ENCODE measurements around the gene ADGRG1. TPM values are rescaled to one million over a fixed set of nuclear protein-coding genes. Genes with fewer than 3 reads are reported as not detected.

Gene ADGRG1
- total RNA-seq, 1 donor from 2014 or later: 97.7 TPM

GRCh38 chr16:57644383-57645014 lies 16.1 kb downstream of the ADGRG1 start:
- no peaks in the 10 kb centered on the region for H3K36me3 ChIP-seq
- intact Hi-C loops (cut with DNase I): loop anchor here (5.0 kb wide), 1 partner anchor 52 kb away; no protein-coding TSS in a partner anchor
- H3K4me1 ChIP-seq: peaks cover 48% of the 10 kb centered on the region
- H3K27me3 ChIP-seq: no peaks in the 10 kb centered on the region
- no peak for DNase-seq (ENCODE audit: extremely low spot score in 2 of 2)
- H3K27ac ChIP-seq: no peak overlapping the region
- H3K4me3 ChIP-seq: no peak overlapping the region
- H3K9me3 ChIP-seq: no peaks in the 10 kb centered on the region
- TF ChIP-seq POLR2AphosphoS5 (IDR thresholded peaks at IDR 0.05; ENCODE audit: insufficient read depth in 1 of 2, low read depth in 1 of 2): no peak
- TF ChIP-seq POLR2A (IDR thresholded peaks at IDR 0.05): no peak
- TF ChIP-seq, protein P1, sequence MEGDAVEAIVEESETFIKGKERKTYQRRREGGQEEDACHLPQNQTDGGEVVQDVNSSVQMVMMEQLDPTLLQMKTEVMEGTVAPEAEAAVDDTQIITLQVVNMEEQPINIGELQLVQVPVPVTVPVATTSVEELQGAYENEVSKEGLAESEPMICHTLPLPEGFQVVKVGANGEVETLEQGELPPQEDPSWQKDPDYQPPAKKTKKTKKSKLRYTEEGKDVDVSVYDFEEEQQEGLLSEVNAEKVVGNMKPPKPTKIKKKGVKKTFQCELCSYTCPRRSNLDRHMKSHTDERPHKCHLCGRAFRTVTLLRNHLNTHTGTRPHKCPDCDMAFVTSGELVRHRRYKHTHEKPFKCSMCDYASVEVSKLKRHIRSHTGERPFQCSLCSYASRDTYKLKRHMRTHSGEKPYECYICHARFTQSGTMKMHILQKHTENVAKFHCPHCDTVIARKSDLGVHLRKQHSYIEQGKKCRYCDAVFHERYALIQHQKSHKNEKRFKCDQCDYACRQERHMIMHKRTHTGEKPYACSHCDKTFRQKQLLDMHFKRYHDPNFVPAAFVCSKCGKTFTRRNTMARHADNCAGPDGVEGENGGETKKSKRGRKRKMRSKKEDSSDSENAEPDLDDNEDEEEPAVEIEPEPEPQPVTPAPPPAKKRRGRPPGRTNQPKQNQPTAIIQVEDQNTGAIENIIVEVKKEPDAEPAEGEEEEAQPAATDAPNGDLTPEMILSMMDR (IDR thresholded peaks at IDR 0.05): no peak

DNA sequence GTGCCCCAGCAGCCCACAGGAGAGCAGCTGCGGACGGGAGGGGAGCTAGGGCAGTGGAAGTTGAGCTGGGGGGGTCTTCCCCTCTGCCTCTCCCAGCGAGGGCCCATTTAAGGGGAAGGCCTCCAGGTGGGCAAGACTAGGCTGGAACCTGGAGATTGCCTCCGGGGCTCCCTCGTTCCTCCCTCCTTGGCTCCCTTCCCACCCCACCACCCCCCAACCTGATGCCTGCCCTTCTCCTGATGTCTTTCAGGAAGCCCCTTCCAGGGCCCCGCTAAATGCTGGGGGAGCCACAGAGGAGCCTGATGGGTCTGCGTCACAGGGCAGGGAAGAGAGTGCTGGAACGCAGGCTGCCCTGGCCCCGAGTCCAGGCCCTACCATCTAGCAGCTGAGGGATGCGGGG lies 16.7 kb downstream of the ADGRG1 start:
- Histone ChIP-seq H3K9me3 (no peaks in the 10 kb centered on the region), H3K4me3 (no peak overlapping the region), H3K27me3 (no peaks in the 10 kb centered on the region), H3K27ac (peak overlapping the region; percentile 60), H3K4me1 (peaks cover 48% of the 10 kb centered on the region), H3K36me3 (no peaks in the 10 kb centered on the region)
- DNase-seq (ENCODE audit: extremely low spot score in 2 of 2): no peak
- intact Hi-C loops (cut with DNase I): loop anchor here (5.0 kb wide), 1 partner anchor 53 kb away; no protein-coding TSS in a partner anchor
- TF ChIP-seq, protein P1 (IDR thresholded peaks at IDR 0.05): no peak
- TF ChIP-seq POLR2AphosphoS5 (IDR thresholded peaks at IDR 0.05; ENCODE audit: insufficient read depth in 1 of 2, low read depth in 1 of 2) (no peak), POLR2A (IDR thresholded peaks at IDR 0.05) (no peak)

DNA sequence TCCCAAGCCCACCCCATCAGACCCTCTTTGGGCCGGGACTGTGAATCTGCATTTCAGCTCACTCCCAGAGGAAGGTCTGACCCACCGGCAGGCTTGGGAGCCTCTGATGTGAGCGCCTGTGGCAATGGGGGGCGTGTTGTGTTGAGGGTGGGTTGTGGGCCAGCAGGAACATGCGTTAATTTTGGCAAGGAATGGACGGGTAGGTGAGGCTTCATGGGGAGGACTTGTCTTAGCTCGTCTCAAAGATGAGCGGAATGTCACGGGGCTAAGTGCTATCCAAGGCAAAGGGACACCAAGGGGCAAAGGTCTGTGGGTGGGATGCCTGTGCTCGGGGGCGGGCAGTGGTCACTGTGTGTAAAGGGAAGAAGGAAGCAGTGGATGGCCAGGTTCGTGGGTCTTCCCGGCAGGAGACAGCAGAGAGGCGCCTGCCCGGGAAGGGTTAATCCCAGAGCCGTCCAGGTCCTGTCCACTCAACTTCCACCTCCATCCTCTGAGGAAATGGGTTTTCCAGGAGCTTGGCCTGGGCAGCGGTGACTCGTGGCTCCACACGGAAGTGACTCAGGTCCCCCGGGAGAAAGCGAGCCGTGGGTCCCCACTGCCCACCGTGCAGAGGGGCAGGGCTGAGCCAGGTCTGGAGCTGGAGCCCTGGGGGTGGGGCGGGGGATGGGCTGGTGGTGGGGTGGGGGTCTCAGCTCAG lies 17.4 kb downstream of the ADGRG1 start:
- Histone ChIP-seq H3K9me3 (no peaks in the 10 kb centered on the region), H3K27me3 (no peaks in the 10 kb centered on the region), H3K36me3 (no peaks in the 10 kb centered on the region), H3K4me3 (no peak overlapping the region), H3K4me1 (peaks cover 48% of the 10 kb centered on the region), H3K27ac (peak overlapping the region; percentile 60)
- DNase-seq (ENCODE audit: extremely low spot score in 2 of 2): no peak
- no peak for TF ChIP-seq POLR2AphosphoS5 (IDR thresholded peaks at IDR 0.05; ENCODE audit: insufficient read depth in 1 of 2, low read depth in 1 of 2)
- TF ChIP-seq POLR2A (IDR thresholded peaks at IDR 0.05): no peak
- TF ChIP-seq, protein P1 (IDR thresholded peaks at IDR 0.05): no peak
- intact Hi-C loops (cut with DNase I): loop anchor here (5.0 kb wide), 1 partner anchor 54 kb away; no protein-coding TSS in a partner anchor

DNA sequence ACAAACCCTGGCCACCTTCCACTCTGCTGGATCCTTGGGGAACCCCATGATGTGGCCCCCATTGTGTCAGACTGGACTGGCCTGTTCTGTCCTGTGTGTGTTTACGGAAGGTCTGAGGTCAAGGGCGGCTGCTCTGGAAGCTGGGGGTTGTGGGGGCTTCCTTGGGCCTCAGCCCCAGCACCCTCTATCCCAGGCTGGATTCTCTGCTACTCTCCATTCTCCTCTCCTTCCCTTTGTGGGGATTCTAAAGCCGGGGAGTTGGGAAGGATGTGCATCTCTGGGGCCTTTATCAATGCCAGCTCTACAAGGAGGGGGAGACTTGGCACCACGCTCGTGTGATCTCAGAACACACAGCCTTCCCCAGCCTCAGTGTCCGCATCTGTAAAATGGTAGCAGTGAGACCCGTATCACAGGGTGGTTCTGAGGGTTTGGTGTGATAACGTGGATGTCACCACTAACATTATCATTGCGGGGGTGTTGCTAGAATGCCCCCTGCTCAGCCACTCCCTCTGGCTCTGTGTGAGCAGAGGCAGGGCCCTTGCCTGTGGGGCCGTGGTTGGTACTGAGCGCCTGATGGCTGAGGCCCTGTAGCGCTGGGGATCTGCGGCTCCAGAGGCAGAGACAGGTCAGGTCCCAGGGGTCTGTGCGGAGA lies 18.1 kb downstream of the ADGRG1 start:
- Histone ChIP-seq H3K27me3 (no peaks in the 10 kb centered on the region), H3K27ac (peak overlapping the region; percentile 60), H3K36me3 (peaks cover 0 to 7% of the 10 kb centered on the region in 2 donors), H3K4me3 (no peak overlapping the region), H3K4me1 (peaks cover 48% of the 10 kb centered on the region), H3K9me3 (no peaks in the 10 kb centered on the region)
- no peak for DNase-seq (ENCODE audit: extremely low spot score in 2 of 2)
- TF ChIP-seq, protein P1 (IDR thresholded peaks at IDR 0.05): no peak
- TF ChIP-seq POLR2A (IDR thresholded peaks at IDR 0.05) (no peak), POLR2AphosphoS5 (IDR thresholded peaks at IDR 0.05; ENCODE audit: insufficient read depth in 1 of 2, low read depth in 1 of 2) (no peak)
- intact Hi-C loops (cut with DNase I): loop anchor here (5.0 kb wide), 1 partner anchor 54 kb away; no protein-coding TSS in a partner anchor

Data from vagina (tissue), 2 donors.